Activated CD4-positive, alpha-beta T cell treated with anti-CD3 and anti-CD28 coated beads for 1 hour (primary cell): ENCODE results near the gene COL26A1.

ENCODE experiments used
- DNase-seq: peaks from one replicate; pipeline ENCODE4 v3.0.0-alpha.2; 2020

COL26A1 gene

GRCh38 chr7:101373812-101374614 lies 11.3 kb downstream of the COL26A1 start:
- DNase-seq = no peak

- no peak for DNase-seq
These were observed 12.3 kb downstream of the COL26A1 start for GRCh38 chr7:101374990-101375389.

GRCh38 chr7:101376601-101377000 lies 13.9 kb downstream of the COL26A1 start:
- no peak for DNase-seq

- no peak for DNase-seq
These were observed 14.6 kb downstream of the COL26A1 start for GRCh38 chr7:101377189-101377736.

GRCh38 chr7:101378751-101379174 lies 16.1 kb downstream of the COL26A1 start:
- DNase-seq = no peak

GRCh38 chr7:101379302-101379701 lies 16.6 kb downstream of the COL26A1 start:
- DNase-seq = no peak

GRCh38 chr7:101381549-101382111 lies 19.0 kb downstream of the COL26A1 start:
- DNase-seq = no peak

- no peak for DNase-seq
These were observed 20.3 kb downstream of the COL26A1 start for GRCh38 chr7:101382937-101383336.

GRCh38 chr7:101386177-101386557 lies 23.5 kb downstream of the COL26A1 start:
- DNase-seq = no peak

GRCh38 chr7:101386558-101387231 lies 24.0 kb downstream of the COL26A1 start:
- DNase-seq = no peak

GRCh38 chr7:101390901-101391301 lies 28.2 kb downstream of the COL26A1 start:
- no peak for DNase-seq

GRCh38 chr7:101391991-101392390 lies 29.3 kb downstream of the COL26A1 start:
- DNase-seq = no peak

GRCh38 chr7:101393865-101394264 lies 31.2 kb downstream of the COL26A1 start:
- DNase-seq = no peak

- DNase-seq = no peak
These were observed 32.7 kb downstream of the COL26A1 start for GRCh38 chr7:101395376-101395775.

GRCh38 chr7:101397243-101397642 lies 34.6 kb downstream of the COL26A1 start:
- DNase-seq = no peak

- no peak for DNase-seq
These were observed 35.2 kb downstream of the COL26A1 start for GRCh38 chr7:101397770-101398324.

GRCh38 chr7:101398396-101399289 lies 36.0 kb downstream of the COL26A1 start:
- DNase-seq = no peak

GRCh38 chr7:101399759-101400158 lies 37.1 kb downstream of the COL26A1 start:
- DNase-seq = no peak

- DNase-seq = no peak
These were observed 38.1 kb downstream of the COL26A1 start for GRCh38 chr7:101400751-101401150.

GRCh38 chr7:101401390-101402080 lies 38.9 kb downstream of the COL26A1 start:
- DNase-seq = no peak

- no peak for DNase-seq
These were observed 39.6 kb downstream of the COL26A1 start for GRCh38 chr7:101402081-101402779.
